ENCODE data around the gene SLC38A1. TPM values are rescaled to one million over a fixed set of nuclear protein-coding genes. Genes with fewer than 3 reads are reported as not detected.

The SLC38A1 gene
- total RNA-seq, 2 donors from 2014 or later, result 22.1 to 77.0 TPM

GRCh38 chr12:46188170-46188569 is 80.7 kb downstream of the SLC38A1 start:
- no peak for TF ChIP-seq CTCF (IDR thresholded peaks at IDR 0.05)

GRCh38 chr12:46187023-46187422 is 81.8 kb downstream of the SLC38A1 start:
- ATAC-seq (ENCODE audit: insufficient number of reproducible peaks, low FRiP score, low read depth), result no peak

More at GRCh38 chr12:46188170-46188569, 80.7 kb downstream of the SLC38A1 start:
- Histone ChIP-seq H3K4me1 (ENCODE audit: control insufficient read depth in 1 of 2, low read depth in 2 of 2) (no peaks in the 10 kb centered on the region), H3K9me3 (no peaks in the 10 kb centered on the region), H3K27ac (no peak overlapping the region), H3K4me3 (no peak overlapping the region), H3K36me3 (no peaks in the 10 kb centered on the region), H3K27me3 (replicated peaks; ENCODE audit: insufficient read depth) (no peaks in the 10 kb centered on the region)
- ATAC-seq (ENCODE audit: insufficient number of reproducible peaks, low FRiP score, low read depth) (no peak), DNase-seq (ENCODE audit: low spot score) (no peak)

GRCh38 chr12:46186088-46186487 is 82.8 kb downstream of the SLC38A1 start:
- H3K27ac ChIP-seq, result no peak overlapping the region
- no peaks in the 10 kb centered on the region for H3K4me1 ChIP-seq (ENCODE audit: control insufficient read depth in 1 of 2, low read depth in 2 of 2)
- no peak overlapping the region for H3K4me3 ChIP-seq
- no peak for TF ChIP-seq CTCF (IDR thresholded peaks at IDR 0.05)
- no peaks in the 10 kb centered on the region for H3K36me3 ChIP-seq
- ATAC-seq (ENCODE audit: insufficient number of reproducible peaks, low FRiP score, low read depth) (no peak), DNase-seq (ENCODE audit: low spot score) (no peak)
- no peaks in the 10 kb centered on the region for H3K27me3 ChIP-seq (replicated peaks; ENCODE audit: insufficient read depth)
- no peaks in the 10 kb centered on the region for H3K9me3 ChIP-seq

More at GRCh38 chr12:46187023-46187422, 81.8 kb downstream of the SLC38A1 start:
- Histone ChIP-seq H3K9me3 (no peaks in the 10 kb centered on the region), H3K27me3 (replicated peaks; ENCODE audit: insufficient read depth) (no peaks in the 10 kb centered on the region), H3K4me1 (ENCODE audit: control insufficient read depth in 1 of 2, low read depth in 2 of 2) (no peaks in the 10 kb centered on the region), H3K4me3 (no peak overlapping the region), H3K36me3 (no peaks in the 10 kb centered on the region), H3K27ac (no peak overlapping the region)
- no peak for TF ChIP-seq CTCF (IDR thresholded peaks at IDR 0.05)
- DNase-seq (ENCODE audit: low spot score), result no peak

GRCh38 chr12:46185686-46186085 is 83.2 kb downstream of the SLC38A1 start:
- DNase-seq (ENCODE audit: low spot score) (no peak), ATAC-seq (ENCODE audit: insufficient number of reproducible peaks, low FRiP score, low read depth) (no peak)
- no peaks in the 10 kb centered on the region for H3K36me3 ChIP-seq
- H3K27me3 ChIP-seq (replicated peaks; ENCODE audit: insufficient read depth), result no peaks in the 10 kb centered on the region
- no peak for TF ChIP-seq CTCF (IDR thresholded peaks at IDR 0.05)
- H3K4me3 ChIP-seq, result no peak overlapping the region
- no peak overlapping the region for H3K27ac ChIP-seq
- no peaks in the 10 kb centered on the region for H3K9me3 ChIP-seq
- H3K4me1 ChIP-seq (ENCODE audit: control insufficient read depth in 1 of 2, low read depth in 2 of 2), result no peaks in the 10 kb centered on the region

- Histone ChIP-seq H3K4me3 (no peak overlapping the region), H3K27ac (no peak overlapping the region), H3K9me3 (no peaks in the 10 kb centered on the region), H3K36me3 (no peaks in the 10 kb centered on the region), H3K4me1 (ENCODE audit: control insufficient read depth in 1 of 2, low read depth in 2 of 2) (no peaks in the 10 kb centered on the region), H3K27me3 (replicated peaks; ENCODE audit: insufficient read depth) (no peaks in the 10 kb centered on the region)
- ATAC-seq (ENCODE audit: insufficient number of reproducible peaks, low FRiP score, low read depth), result no peak
- DNase-seq (ENCODE audit: low spot score), result no peak
- no peak for TF ChIP-seq CTCF (IDR thresholded peaks at IDR 0.05)
Measured at GRCh38 chr12:46184798-46185595, 83.8 kb downstream of the SLC38A1 start.

Measured in thoracic aorta (tissue), 2 donors.